ENCODE measurements around the gene POLR1G. TPM values are rescaled to one million over a fixed set of nuclear protein-coding genes. Genes with fewer than 3 reads are reported as not detected.

Gene POLR1G
- total and polyA plus RNA-seq, 8 donors = 0.91 to 5.3 (median 2.9) TPM

DNA sequence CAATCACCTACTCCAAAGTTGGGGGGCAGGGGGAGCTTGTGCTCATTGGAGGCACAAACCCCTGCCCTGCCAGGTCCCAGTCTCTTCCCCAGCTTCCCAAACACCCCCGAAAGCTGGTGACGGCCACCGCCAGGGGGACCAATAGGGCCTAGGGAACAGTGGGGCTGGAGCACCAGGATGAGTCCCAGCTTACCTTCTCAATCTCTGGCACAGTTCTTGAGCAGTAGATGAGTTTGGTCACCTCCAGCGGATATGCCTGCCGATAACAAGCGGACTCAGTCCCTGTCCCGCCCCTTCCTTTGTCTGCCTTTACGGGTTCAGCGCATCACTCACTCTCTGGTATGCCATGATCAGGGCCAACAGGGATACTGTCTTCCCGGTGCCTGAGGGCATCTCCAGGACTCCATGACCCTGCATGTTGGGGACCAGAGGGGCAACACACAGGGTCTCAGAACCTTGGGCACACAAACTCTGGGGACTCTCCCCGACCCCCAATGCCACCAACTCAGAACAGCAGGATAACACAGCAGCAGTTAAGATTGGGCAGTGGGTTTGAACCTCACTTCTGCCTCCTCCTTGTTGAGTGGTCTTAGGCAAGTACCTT, 37.6 kb upstream of the POLR1G start:
- Histone ChIP-seq H3K36me3 (no peaks in the 10 kb centered on the region), H3K4me3 (no peak overlapping the region), H3K27me3 (no peaks in the 10 kb centered on the region), H3K27ac (no peak overlapping the region), H3K4me1 (no peaks in the 10 kb centered on the region), H3K9me3 (no peaks in the 10 kb centered on the region)
- WGBS, 2 donors = 95 to 96% methylated on average over 11 of the region's 11 CpGs
- FAIRE-seq = no peak
- intact Hi-C loops (cut with DNase I) = no loop called here
- no peak for DNase-seq
- TF ChIP-seq, protein P1, sequence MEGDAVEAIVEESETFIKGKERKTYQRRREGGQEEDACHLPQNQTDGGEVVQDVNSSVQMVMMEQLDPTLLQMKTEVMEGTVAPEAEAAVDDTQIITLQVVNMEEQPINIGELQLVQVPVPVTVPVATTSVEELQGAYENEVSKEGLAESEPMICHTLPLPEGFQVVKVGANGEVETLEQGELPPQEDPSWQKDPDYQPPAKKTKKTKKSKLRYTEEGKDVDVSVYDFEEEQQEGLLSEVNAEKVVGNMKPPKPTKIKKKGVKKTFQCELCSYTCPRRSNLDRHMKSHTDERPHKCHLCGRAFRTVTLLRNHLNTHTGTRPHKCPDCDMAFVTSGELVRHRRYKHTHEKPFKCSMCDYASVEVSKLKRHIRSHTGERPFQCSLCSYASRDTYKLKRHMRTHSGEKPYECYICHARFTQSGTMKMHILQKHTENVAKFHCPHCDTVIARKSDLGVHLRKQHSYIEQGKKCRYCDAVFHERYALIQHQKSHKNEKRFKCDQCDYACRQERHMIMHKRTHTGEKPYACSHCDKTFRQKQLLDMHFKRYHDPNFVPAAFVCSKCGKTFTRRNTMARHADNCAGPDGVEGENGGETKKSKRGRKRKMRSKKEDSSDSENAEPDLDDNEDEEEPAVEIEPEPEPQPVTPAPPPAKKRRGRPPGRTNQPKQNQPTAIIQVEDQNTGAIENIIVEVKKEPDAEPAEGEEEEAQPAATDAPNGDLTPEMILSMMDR (IDR thresholded peaks at IDR 0.05) = no peak
- no peak for ATAC-seq

DNA sequence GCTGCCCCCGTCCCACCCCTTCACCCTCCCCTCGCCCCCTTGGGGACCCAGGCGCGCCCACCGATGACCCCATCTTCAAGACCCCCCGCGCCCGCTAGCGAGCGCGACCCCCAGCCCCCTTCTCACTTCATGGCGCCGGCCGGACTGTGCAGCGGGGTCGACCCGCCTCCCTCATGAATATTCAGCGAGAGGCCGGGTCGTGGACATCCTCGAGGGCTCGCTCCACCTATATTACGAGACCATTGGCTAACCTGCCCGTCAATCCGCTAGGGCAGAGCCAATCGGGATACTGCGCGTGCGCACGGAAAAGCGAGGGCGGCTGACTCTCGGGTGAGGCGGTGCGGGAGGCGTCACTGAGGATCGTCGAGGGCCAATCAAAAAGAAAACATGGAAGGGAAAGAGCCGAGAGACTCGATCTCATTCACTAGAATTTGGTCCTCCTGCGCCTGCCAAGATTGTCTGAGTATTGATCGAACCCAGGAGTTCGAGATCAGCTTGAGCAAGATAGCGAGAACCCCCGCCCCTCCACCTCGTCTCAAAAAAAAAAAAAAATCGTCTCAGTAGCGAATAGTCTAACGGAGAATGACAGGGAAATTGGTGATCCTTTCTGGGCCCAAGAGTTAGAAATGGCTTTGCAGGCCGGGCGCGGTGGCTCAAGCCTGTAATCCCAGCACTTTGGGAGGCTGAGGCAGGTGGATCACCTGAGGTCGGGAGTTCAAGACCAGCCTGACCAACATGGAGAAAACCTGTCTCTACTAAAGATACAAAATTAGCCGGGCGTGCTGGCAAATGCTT, 35.8 kb upstream of the POLR1G start, which contains the start of gene ERCC2:
TSS of gene ERCC2 (minus strand) at position 164 of the 795 bp plus-strand sequence. CDS start at position 131, 33 bp downstream.
- peak; percentile 88 for FAIRE-seq
- WGBS, 2 donors = 3% methylated on average over 53 to 55 of the region's 55 CpGs

DNA sequence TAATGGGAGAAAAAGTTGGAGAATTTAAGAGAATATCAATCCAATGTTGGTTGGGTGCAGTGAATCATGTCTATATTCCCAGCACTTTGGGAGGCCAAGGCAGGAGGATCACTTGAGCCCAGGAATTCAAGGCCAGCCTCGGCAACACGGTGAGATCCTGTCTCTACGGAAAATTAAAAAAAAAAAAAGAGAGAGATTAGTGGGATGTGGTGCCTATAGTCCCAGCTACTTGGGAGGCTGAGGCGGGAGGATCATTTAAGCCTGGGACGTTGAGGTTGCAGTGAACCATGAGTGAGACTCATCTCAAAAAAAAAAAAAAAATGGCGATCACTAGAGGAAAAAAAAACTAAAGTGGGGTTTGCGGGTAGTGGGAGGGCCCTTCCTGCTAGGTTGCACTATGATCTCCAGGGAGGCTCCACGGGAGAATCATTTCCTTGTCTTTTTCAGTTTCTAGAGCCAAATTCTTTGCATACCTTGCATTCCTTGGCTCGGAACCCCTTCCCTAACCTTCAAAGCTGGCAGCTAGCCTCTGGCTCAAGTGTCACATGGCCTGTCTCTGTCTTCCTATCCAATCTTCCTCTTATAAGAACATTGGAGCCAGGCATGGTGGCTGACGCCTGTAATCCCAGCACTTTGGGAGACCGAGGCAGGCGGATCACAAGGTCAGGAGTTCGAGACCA, 30.3 kb upstream of the POLR1G start:
- DNase-seq = peak in 4 of 6 donors; percentile 53 to 71 (median 58)
- TF ChIP-seq, protein P1 (IDR thresholded peaks at IDR 0.05) = no peak
- Histone ChIP-seq H3K9me3 (no peaks in the 10 kb centered on the region), H3K4me1 (no peaks in the 10 kb centered on the region), H3K4me3 (no peak overlapping the region), H3K27me3 (no peaks in the 10 kb centered on the region), H3K27ac (peak overlapping the region in 3 of 4 donors; percentile 6 to 62 (median 25)), H3K36me3 (no peaks in the 10 kb centered on the region)
- ATAC-seq = peak; percentile 69 to 87 (median 78)
- 50 to 51% methylated on average over 13 of the region's 13 CpGs for WGBS, 2 donors
- FAIRE-seq = no peak
- intact Hi-C loops (cut with DNase I) = no loop called here

More for the DNA sequence above, 35.8 kb upstream of the POLR1G start, which contains the start of gene ERCC2:
- H3K27me3 ChIP-seq = no peaks in the 10 kb centered on the region
- DNase-seq (peak; percentile 99 to 100 (median 100)), ATAC-seq (peak; percentile 98 to 99 (median 99))
- TF ChIP-seq, protein P1 (IDR thresholded peaks at IDR 0.05) = no peak
- no peaks in the 10 kb centered on the region for H3K4me1 ChIP-seq
- no peaks in the 10 kb centered on the region for H3K36me3 ChIP-seq
- intact Hi-C loops (cut with DNase I) = no loop called here
- H3K4me3 ChIP-seq = peak within 1 kb of the TSS; percentile 64 to 85 (median 75)
- no peaks in the 10 kb centered on the region for H3K9me3 ChIP-seq
- H3K27ac ChIP-seq = peak within 1 kb of the TSS; percentile 46 to 84 (median 72)

DNA sequence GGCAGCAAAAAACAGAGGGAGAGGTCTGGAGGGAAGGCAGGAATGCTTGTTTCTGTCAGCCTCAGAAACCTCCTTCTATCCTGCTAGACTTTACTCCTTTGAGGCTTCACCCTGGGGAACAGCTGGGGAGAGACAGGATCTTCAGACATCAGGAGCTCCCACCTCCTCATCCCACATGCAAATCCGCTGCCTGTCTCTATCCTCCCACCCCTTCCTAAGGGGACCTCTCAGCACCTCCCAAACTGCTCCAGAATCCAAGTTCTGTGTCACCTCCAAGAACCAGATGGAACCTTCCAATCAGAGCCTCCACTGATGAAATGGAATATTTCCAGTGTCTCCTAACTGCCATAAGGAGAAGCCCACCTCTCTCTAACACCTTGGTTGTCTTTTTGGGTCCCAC, 26.3 kb upstream of the POLR1G start:
- Histone ChIP-seq H3K27ac (no peak overlapping the region), H3K9me3 (no peaks in the 10 kb centered on the region), H3K36me3 (no peaks in the 10 kb centered on the region), H3K27me3 (no peaks in the 10 kb centered on the region), H3K4me3 (no peak overlapping the region), H3K4me1 (no peaks in the 10 kb centered on the region)
- ATAC-seq (no peak), FAIRE-seq (no peak), DNase-seq (no peak)
- WGBS, 2 donors = 78 to 80% methylated on average over 1 of the region's 1 CpG
- intact Hi-C loops (cut with DNase I) = no loop called here
- TF ChIP-seq, protein P1 (IDR thresholded peaks at IDR 0.05) = no peak
